Right lobe of liver (tissue), 6 donors: Measurements from ENCODE around the gene CDH13. TPM values are rescaled to one million over a fixed set of nuclear protein-coding genes. Genes with fewer than 3 reads are reported as not detected.

Experiments used
- ATAC-seq, 4 donors: fragments of 200-7000 bp; cut with Tn5 transposase; one replicate each; pipeline ENCODE4 v1.9.1; 2020; ENCODE audit warnings: mild to moderate bottlenecking in 4 of 4, moderate library complexity in 4 of 4
- DNase-seq, 3 donors: peaks; one replicate each; pipeline ENCODE4 v3.0.0-alpha.2; 2020
- H3K27ac ChIP-seq, 3 donors: fragments of 200-600 bp; one replicate each; pipeline ENCODE4 v1.8.0; 2022
- H3K27me3 ChIP-seq, 2 donors: fragments of 200-600 bp; one replicate each; pipeline ENCODE4 v1.8.0; 2022
- H3K36me3 ChIP-seq, 4 donors: fragments of 200-600 bp; sonication (generic) in 1 of 4; one replicate each; pipeline versions ENCODE4 v1.5.1 to v1.8.0; 2017 to 2022; ENCODE audit warnings: control low read depth in 1 of 4
- H3K4me1 ChIP-seq, 4 donors: fragments of 200-600 bp; sonication (generic) in 1 of 4; one replicate each; pipeline versions ENCODE4 v1.5.1 to v1.8.0; 2017 to 2022; ENCODE audit warnings: control low read depth in 1 of 4
- H3K4me3 ChIP-seq, 3 donors: fragments of 200-600 bp; one replicate each; pipeline ENCODE4 v1.8.0; 2022
- H3K9me3 ChIP-seq, 4 donors: fragments of 200-600 bp; sonication (generic) in 1 of 4; one replicate each; pipeline versions ENCODE4 v1.5.1 to v1.8.0; 2017 to 2022; ENCODE audit warnings: control low read depth in 1 of 4
- CTCF ChIP-seq, 4 donors: fragments of 200-600 bp in 3 of 4; fragments of 450-650 bp in 1 of 4; IDR thresholded peaks; one replicate each; pipeline versions ENCODE4 v1.5.1 to v1.8.0; 2016 to 2022; ENCODE audit warnings: antibody characterized with exemption in 4 of 4, mild to moderate bottlenecking in 2 of 4
- POLR2A ChIP-seq: fragments of 450-650 bp; IDR thresholded peaks from one replicate; pipeline ENCODE4 v1.6.1; 2017; ENCODE audit warnings: antibody characterized with exemption, mild to moderate bottlenecking
- WGBS: methylation state at CpG from one replicate; pipeline ENCODE4 v1.1.6; 2018; ENCODE audit warnings: low coverage, low lambda C conversion rate; ENCODE audit not compliant: insufficient coverage; ENCODE audit errors: missing lambda C conversion rate; 5-methylcytosine and 5-hydroxymethylcytosine counted together
- intact Hi-C, 2 donors: fragments of 100-400 bp; cut with DNase I; formaldehyde crosslinking; loops; one replicate each; pipeline versions ENCODE4 v1.11.2 to v1.14.1; 2022
- total RNA-seq, 6 experiments: library from RNA; depleted of rRNA in 2 of 6; stranded (reverse); fragments of >200 nt in 2 of 6; fragmentation: NEBNext Ultra II Directional in 3 of 6; extraction: Animal tissue kit (Norgen Biotek cat#: 25700) in 3 of 6; gene quantifications; one replicate each; pipeline versions ENCODE4 v1.1.0 to v1.2.4, GENCODE V29; 2016 to 2023
- donor health status: DM: no; HTN: yes; CAD: no.
- donor health status: DM: no; HTN: no; CAD: no.
- donor health status: DM: no; HTN: no; CAD: no.
- donor health status: DM: no; HTN: yes; CAD: no.
- donor health status: DM: no; HTN: yes; CAD: no.

CDH13 gene
- total RNA-seq, 6 experiments from 2014 or later, result 0.13 to 4.6 (median 0.49) TPM

- TF ChIP-seq CTCF (IDR thresholded peaks at IDR 0.05) (no peak), POLR2A (no peak)
- Histone ChIP-seq H3K4me3 (no peak overlapping the region), H3K27me3 (no peaks in the 10 kb centered on the region), H3K4me1 (no peaks in the 10 kb centered on the region), H3K27ac (no peak overlapping the region), H3K36me3 (no peaks in the 10 kb centered on the region), H3K9me3 (no peaks in the 10 kb centered on the region)
- WGBS, result 65% methylated on average over 4 of the region's 4 CpGs
- no peak for DNase-seq
- intact Hi-C loops, result no loop called here
- ATAC-seq, result no peak
Observed at GRCh38 chr16:82991410-82991809, 364.6 kb downstream of the CDH13 start.

- Histone ChIP-seq H3K36me3 (no peaks in the 10 kb centered on the region), H3K4me1 (no peaks in the 10 kb centered on the region), H3K9me3 (no peaks in the 10 kb centered on the region), H3K4me3 (no peak overlapping the region), H3K27me3 (no peaks in the 10 kb centered on the region), H3K27ac (no peak overlapping the region)
- DNase-seq (no peak), ATAC-seq (no peak)
- TF ChIP-seq POLR2A (no peak), CTCF (IDR thresholded peaks at IDR 0.05) (no peak)
- intact Hi-C loops, result no loop called here
- 31% methylated on average over 4 of the region's 4 CpGs for WGBS
Observed at GRCh38 chr16:82991966-82992675, 365.4 kb downstream of the CDH13 start.

GRCh38 chr16:82992786-82993185, 366.0 kb downstream of the CDH13 start:
- H3K27ac ChIP-seq, result no peak overlapping the region
- ATAC-seq (no peak), DNase-seq (no peak)
- H3K4me1 ChIP-seq, result no peaks in the 10 kb centered on the region
- TF ChIP-seq POLR2A (no peak), CTCF (IDR thresholded peaks at IDR 0.05) (no peak)
- H3K4me3 ChIP-seq, result no peak overlapping the region
- no peaks in the 10 kb centered on the region for H3K27me3 ChIP-seq
- WGBS, result 47% methylated on average over 3 of the region's 3 CpGs
- intact Hi-C loops, result no loop called here
- H3K9me3 ChIP-seq, result no peaks in the 10 kb centered on the region
- H3K36me3 ChIP-seq, result no peaks in the 10 kb centered on the region

GRCh38 chr16:82993415-82993814, 366.6 kb downstream of the CDH13 start:
- intact Hi-C loops, result no loop called here
- Histone ChIP-seq H3K4me1 (no peaks in the 10 kb centered on the region), H3K36me3 (no peaks in the 10 kb centered on the region), H3K27me3 (no peaks in the 10 kb centered on the region), H3K4me3 (no peak overlapping the region), H3K9me3 (no peaks in the 10 kb centered on the region), H3K27ac (no peak overlapping the region)
- no peak for ATAC-seq
- DNase-seq, result no peak
- TF ChIP-seq CTCF (IDR thresholded peaks at IDR 0.05) (no peak), POLR2A (no peak)
- WGBS, result 58% methylated on average over 5 of the region's 5 CpGs

- intact Hi-C loops, result no loop called here
- H3K36me3 ChIP-seq, result no peaks in the 10 kb centered on the region
- ATAC-seq, result no peak
- no peaks in the 10 kb centered on the region for H3K27me3 ChIP-seq
- WGBS, result 12% methylated on average over 4 of the region's 4 CpGs
- H3K4me1 ChIP-seq, result no peaks in the 10 kb centered on the region
- no peak overlapping the region for H3K4me3 ChIP-seq
- no peak for DNase-seq
- H3K9me3 ChIP-seq, result no peaks in the 10 kb centered on the region
- H3K27ac ChIP-seq, result no peak overlapping the region
- TF ChIP-seq CTCF (IDR thresholded peaks at IDR 0.05) (no peak), POLR2A (no peak)
Observed at GRCh38 chr16:82993926-82994325, 367.2 kb downstream of the CDH13 start.
